Transverse colon (tissue), 4 donors: ENCODE measurements around the gene C2CD3.

ENCODE experiments used
- CTCF ChIP-seq, 5 experiments: fragments of 200-600 bp in 3 of 5; fragments of 450-650 bp in 2 of 5; sonication (generic) in 3 of 5; IDR thresholded peaks; 1 replicate in 2 of 5; 2 replicates in 3 of 5; pipeline ENCODE4 v1.5.1; 2016 to 2017; ENCODE audit warnings: antibody characterized with exemption in 5 of 5, inconsistent platforms in 3 of 5, mild to moderate bottlenecking in 2 of 5, moderate library complexity in 1 of 5
- EP300 ChIP-seq: sonication (generic); formaldehyde crosslinking; IDR thresholded peaks from one replicate; pipeline ENCODE4 v1.6.1; 2017; ENCODE audit warnings: antibody characterized with exemption, low read depth
- POLR2A ChIP-seq: fragments of 450-650 bp; IDR thresholded peaks from one replicate; pipeline ENCODE4 v1.6.1; 2016; ENCODE audit warnings: antibody characterized with exemption, mild to moderate bottlenecking, moderate library complexity
- POLR2AphosphoS5 ChIP-seq, 3 donors: sonication (generic); formaldehyde crosslinking; IDR thresholded peaks; one replicate each; pipeline ENCODE4 v1.6.1; 2016; ENCODE audit warnings: antibody characterized with exemption in 3 of 3

- TF ChIP-seq CTCF (IDR thresholded peaks at IDR 0.05) (no peak), POLR2AphosphoS5 (IDR thresholded peaks at IDR 0.05) (no peak), POLR2A (no peak), EP300 (no peak)
These were observed 16.1 kb downstream of the C2CD3 start for GRCh38 chr11:74154620-74155281.
